ENCODE results near the gene MCTP2.
"Not testable (repeated sequence)": the region's sequence is repeated elsewhere in the genome, so short reads cannot be mapped to it uniquely, and the experiment has no call there.

Gene MCTP2

DNA sequence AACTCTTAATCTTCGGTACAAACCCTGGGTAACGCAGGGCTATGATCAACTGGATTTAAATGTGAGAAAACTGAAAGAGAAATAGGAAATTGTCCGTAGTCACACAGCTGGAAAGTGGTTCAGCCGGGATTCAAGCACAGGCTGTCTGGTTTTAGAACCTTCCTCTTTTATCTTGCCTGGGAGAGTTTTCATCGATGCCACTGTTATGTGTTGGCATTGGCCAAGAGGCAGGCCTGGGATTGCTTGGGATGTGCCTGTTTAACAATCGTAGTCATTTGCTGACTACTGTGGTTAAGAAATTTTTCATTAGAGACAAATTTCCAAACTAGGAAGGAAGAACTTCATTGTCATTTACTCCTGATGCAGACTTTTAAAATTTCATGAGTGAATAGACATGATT is 4.3 kb downstream of the MCTP2 start:
- DNase-seq, result no peak

DNA sequence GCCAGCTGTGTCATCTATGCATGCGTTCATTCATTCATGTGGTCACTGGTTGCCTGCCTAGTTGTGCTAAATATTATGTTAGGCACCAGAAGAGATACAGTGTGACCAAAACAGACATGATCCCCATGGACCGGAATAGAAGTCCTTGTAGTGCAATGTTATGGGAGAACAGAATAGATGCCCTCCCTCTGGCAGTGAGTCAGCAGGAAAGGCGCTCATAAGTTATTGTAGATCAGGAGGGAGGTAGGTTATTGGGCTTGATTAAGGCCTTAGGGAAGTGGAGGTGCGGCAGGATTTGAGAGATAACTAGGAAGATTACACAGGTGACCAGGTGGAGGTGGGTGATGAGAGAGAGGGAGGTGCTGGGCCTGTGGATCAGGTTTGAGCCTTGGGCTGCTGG is 5.2 kb downstream of the MCTP2 start:
- DNase-seq, result no peak

DNA sequence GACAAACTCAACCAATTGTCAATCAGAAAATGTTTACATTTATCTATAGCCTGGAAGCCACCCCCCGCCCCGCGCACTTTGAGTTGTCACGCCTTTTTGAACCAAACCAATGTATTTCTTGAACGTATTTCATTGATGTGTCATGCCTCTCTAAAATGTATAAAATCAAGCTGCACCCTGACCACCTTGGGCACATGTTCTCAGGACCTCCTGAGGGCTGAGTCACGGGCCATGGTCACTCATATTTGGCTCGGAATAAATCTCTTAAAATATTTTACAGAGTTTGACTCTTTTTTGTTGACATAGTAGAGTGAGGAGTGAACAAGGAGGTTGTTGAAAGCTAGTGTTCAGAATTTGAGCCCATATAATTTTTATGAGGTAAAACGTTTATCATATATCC is 6.5 kb downstream of the MCTP2 start:
- no peak for DNase-seq

DNA sequence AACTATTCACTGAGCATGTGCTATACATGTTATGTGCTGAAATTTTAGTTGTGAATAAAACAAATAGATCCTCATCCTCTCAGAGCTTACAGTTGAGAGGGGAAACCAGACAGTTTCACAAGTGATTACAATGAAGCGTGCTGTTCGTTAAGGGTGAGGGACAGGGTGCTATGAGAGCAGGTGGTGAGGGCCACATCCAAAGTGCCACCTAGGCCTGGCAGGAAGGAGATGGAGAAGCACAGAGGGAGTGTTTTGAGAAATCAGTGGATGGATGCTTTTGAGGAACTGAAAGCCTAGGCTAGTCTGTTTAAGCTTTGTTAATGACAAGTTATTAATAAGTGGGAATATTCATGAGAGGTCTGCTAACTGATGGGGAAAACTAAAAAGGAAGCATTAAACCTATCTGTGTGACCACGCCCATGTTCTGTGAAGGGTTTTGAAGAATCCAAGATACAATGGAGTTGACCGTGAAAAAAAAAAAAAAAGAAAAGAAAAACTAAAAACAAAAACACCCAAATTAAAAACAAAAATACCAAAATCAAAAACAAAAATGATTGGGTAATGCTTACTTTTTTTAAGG is 7.3 kb downstream of the MCTP2 start:
- no peak for DNase-seq

DNA sequence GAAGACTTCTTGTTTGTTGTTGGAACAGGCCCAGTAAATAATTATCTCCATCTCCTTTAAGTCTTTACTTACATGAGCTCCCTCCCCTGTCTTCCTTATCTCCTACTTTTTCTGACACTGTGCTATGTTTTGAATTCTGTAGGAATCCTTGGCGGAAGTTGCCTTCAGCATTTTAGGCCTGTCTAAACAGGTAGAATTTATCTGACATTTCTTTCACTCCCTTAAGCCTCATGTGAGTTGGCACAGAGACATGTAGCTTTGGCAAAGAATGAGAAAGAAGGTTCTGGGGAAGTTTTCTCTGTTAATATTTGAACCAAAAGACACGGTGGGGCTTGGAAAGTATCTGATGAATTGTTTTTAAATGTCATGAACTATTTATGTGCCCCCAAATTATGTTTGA is 8.1 kb downstream of the MCTP2 start:
- no peak for DNase-seq

DNA sequence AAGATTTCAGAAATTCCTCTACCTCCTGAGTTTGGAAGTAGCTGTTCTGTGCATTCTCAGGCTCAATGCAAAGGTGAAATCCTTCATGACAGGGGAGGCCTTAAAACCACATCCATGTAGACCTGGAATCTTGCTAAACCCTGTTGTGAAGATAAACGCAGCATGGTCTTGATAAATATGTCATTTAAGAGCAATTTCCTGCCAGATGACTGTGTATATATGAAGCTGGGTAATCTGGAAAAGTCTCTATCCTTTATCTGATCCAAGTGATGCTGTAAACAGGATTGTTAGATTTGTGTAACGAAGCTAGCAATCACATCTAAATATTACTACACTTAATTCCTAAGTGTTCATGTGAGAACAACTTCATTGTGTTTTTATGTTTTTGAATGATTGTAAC is 9.1 kb downstream of the MCTP2 start:
- DNase-seq, result no peak

DNA sequence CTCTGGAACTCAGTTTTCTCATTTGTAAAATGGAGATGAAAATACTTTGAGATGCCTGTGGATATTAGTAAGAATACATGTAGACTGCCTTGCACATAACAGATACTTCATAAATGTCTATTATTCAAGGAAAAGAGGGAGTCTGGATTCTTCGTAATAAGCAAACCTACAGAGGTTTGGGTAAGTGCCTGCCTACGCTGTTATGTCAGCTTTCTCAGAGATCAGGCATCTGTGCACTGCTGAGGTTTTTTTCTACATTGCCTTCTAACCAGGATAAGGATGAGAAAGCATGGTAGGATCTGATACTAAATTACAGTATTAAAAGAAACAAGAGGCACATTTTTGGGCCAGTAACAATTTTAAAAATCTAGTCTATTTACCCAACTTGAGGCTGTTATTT is 10.9 kb downstream of the MCTP2 start:
- no peak for DNase-seq

DNA sequence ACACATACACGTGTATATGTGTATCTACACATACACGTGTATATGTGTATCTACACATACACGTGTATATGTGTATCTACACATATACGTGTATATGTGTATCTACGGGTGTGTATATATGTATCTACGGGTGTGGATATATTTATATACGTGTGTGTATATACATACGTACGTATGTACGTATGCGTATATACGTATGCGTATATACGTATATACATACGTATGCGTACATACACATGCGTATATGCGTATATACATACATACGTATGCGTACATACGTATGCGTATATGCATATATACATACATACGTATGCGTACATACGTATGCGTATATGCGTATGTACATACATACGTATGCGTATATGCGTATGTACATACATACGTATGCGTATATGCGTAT is 11.6 kb downstream of the MCTP2 start:
- not testable (repeated sequence) for DNase-seq

DNA sequence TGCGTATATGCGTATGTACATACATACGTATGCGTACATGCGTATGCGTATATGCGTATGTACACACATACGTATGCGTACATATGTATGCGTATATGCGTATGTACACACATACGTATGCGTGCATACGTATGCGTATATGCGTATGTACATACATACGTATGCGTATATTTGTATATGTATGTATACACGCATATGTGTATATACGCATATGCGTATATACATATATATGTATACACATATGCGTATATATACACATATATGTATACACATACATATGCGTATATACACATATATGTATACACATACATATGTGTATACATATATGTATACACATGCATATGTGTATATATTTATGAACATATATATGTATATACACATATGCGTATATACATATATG is 12.1 kb downstream of the MCTP2 start:
- DNase-seq, result no peak

DNA sequence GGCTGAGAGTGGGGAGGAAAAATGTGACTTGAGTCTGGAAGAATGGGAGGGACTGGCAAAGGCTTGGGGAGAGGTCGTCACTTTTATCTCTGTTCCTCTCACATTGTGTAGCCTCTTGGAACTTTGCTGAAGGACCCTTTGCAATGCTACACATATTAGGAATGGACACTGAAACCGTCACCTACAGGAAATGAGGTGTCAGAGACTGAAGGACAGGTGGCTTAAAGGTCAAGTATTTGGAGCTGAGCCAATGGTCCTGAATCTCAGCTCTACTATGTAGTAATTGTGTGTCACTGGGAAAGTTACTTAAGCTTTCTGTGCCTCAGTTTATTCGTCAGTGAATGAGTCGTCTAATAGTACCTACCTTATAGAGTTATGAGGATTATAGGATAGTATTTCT is 14.7 kb downstream of the MCTP2 start:
- DNase-seq, result no peak

DNA sequence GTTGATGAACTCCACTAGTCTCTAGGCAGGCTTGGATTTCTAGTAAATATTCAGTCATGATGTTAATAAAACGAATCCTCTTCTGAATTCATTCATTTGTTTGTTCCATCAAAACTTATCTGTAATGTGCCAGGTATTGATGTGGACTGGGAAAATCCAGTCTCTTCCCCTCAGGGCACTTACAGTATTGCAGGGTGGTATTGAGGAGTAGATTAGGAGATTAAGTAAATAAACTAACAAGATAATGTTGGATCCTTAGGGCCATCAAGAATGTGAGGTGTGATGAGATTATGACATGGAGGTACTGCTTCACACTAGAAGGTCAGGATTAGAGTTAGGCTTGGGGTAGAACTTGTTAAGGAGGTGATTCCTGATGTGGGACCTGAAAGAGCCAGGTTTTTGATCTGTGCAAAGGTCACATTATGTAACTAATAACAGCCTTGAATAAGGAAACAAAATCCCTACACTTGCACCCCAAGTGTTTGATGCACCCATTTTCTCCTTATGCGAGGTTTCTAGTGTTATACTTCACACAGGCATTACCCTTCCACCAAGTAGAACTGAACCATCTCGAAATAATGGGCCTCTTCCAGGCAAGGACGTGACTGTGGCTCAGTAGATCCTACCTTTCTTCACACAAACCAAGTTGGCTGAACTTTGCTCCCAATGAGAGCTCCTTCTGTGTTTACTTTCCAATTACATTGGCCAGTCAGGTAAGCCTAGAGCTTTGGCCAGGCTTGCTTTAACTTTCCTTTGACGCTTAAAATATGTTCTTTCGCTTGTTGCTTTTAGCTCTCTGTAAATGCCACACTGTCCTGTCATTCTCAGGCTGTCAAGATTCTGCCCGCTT is 16.7 kb downstream of the MCTP2 start:
- DNase-seq, result no peak

DNA sequence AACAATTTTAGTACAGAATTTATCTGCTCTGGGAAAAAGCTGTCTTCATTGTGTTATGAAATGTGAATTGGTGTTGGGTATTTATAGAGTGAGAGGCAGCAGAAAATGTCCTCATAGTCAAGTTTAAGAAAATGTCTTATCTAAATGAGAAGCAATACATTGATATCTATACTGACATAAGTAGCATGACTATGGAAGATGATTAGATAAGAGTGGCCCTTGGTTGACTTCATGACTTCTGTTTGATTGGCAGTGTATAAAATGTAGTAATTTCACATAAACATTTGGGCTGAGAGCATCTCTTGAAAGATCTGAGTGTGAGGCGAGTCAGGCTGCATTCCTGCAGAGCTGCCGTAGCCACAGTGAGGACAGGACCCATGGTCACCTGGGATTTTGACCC is 19.4 kb downstream of the MCTP2 start:
- no peak for DNase-seq

DNA sequence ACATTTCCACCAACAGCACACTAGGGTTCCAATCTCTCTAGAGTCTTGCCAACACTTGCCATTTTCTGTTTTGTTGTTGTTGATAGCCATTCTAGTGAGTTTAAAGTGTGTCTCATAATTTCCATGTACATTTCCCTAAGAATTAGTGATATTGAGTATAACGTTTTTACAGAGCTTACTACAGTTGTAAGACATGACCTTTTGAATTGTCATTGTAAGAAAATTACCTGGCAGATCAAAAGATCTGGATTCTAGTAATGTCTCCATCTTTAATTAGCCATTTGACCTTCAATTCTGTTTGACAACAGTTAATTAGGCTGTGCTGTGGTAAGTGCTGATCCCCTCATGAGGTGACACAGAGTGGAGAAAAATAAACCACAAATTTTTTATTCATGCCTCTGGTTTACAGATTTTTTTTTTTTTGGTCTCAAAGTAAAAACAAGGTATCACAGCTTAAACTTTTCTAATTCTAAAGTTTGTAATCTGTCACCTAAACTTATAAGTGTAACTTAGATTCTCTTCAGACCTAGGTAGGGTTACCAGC is 20.9 kb downstream of the MCTP2 start:
- no peak for DNase-seq

DNA sequence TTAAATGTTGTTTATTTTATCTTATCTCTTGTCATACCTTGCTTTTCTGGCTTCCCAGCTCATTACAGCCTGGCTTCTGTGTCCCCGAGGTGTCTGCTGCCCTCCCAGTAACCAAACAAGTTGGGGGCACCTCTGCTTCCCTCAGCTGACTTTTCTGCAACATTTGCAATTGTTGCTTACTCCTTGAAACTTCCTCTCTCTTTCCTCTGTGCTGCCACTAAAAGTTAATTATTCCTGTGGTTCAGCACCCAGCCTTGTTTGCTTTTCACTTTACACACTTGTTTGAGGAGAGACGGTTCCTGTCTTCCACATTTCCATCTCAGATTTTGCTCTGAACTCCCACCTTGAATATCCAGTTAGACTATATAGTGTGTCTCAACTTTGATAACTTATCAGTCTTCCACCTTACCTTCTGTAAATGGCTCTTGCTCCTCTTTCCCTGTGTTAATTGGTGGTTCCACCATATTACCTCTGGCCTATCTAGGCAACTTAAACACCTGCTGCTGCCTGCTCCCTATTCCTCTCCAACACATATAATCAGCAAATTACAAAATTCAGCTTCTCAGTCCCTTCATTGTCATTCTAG is 21.6 kb downstream of the MCTP2 start:
- no peak for DNase-seq

DNA sequence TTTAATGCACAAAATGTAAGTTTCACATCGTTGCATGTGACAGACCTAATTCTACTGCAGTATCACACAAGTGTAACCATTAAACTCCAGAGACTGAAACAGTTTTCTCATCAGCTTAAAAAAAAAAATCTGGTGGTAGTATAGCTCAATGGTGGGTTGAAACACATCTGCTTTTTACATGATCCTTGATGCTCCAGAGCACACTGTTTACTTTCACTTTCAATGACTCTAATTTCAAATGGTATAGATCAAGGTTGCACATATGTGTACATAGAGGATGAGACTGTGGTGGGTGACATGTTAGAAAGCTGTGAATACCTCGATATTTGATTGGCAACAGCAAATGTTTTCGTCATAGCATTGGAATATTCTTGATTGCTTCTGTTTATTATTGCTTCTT is 22.4 kb downstream of the MCTP2 start:
- no peak for DNase-seq

DNA sequence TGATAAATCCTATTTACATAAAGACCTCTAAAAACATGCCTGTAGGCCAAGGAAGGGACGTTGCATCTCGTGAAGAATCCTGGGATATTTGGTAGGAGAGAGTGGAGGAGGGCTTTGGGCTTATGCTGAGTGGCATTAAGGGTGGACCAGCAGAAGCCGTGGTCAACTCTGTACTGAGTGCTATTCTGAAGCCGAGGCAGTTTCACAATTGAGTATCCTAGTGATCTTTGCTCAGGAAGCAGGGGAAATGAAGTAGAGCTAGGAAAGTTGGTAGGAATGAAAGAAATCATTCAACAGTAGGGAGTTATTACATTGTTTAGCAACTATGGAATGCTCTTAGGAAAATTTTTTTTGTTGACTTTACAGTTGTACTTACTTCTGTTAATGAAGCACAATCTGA is 24.2 kb downstream of the MCTP2 start:
- DNase-seq, result no peak

DNA sequence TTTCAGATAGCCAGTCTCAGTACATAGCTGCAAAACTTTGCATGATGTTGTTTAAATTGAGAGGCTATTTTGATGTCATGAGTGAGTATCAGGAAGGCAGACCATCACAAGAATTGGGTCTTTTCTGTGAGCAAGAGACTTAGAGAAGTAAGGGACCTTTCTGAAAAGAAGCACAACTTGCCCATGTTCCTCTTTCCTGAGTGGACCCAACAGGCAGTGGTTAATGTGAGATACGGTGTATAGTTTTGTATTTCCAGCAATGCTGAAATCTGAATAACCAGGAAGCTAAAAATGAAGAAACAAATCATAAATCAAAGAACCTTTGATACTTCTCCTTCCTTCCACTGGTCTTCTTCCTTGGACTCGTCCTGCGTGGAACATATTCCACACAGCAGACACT is 25.1 kb downstream of the MCTP2 start:
- no peak for DNase-seq

DNA sequence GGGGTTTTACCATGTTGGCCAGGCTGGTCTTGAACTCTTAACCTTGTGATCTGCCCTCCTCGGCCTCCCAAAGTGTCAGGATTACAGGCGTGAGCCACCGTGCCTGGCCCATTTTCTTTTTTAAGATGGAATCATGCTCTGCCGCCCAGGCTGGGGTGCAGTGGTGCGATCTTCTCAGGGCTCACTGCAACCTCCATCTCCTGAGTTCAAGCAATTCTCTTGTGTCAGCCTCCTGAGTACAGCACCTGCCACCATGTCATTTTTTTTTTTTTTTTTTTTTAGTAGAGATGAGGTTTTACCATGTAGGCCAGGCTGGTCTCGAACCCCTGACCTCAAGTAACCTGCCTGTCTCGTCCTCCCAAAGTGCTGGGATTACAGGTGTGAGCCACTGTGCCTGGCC is 26.4 kb downstream of the MCTP2 start:
- not testable (repeated sequence) for DNase-seq

DNA sequence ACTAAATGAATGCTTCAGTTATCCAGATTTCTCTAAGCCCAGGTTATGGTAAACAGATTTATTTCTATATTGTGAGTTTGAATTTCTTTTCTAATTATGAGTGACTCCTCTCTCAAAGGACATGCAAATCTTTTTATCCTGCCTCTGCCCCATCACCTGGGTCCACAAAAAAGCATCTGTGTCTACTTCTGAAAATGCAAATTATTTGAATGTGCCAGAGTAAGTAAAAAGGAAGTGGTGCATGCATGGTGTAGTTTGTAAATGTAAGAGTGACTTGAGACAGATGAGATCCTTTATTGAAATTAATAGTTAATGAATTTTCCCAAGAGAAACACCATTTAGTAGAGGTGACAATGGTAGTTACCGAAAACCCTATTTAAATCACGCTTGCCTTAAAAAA is 26.9 kb downstream of the MCTP2 start:
- no peak for DNase-seq

DNA sequence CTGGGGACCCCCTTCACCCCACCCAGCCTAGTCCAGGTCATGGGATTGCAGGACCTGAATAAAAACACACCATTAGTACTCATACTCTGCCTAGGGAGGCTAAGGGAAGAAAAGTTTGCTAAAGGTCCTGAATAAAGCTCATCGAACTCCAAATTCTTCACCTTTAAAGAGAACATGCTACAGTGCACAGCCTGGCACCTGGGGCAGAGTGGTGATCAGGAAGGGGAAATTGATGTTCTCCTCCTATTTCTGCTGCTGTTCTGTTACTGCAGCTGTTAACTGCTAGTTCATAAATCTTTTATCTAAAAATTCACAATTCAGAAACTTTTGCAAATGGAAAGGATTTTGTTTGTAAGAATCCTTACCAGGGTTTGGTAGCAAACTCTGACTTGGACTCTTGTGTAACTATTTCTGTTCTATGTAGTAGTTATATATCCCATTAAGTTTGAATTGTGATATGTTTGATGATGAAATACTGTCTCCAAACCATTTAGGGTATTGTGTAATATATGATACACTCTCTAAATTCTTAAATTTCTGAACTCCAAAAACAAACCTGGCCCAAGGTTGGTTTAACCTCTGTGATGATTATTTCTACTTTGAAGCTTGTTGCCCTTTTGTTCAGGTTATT is 27.9 kb downstream of the MCTP2 start:
- DNase-seq, result no peak

DNA sequence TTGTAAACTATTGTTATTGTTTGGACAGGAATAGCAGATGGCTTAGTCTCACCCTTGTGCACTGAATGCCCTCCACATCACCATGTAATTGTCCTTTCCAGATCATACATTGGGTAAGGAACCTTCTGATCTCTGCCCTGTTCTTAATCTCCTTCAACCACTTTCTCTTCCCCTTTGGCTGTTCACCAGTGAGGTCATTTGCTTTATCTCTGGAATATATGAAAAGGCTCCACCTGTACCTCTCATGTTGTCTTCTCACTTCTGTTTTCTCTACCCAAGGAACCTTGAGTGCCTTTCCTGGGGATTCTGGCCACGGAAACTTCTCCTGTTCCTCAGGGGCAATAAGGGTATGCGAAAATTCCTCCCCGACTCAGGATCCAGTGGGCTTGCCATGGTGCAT is 28.5 kb downstream of the MCTP2 start:
- DNase-seq, result no peak

DNA sequence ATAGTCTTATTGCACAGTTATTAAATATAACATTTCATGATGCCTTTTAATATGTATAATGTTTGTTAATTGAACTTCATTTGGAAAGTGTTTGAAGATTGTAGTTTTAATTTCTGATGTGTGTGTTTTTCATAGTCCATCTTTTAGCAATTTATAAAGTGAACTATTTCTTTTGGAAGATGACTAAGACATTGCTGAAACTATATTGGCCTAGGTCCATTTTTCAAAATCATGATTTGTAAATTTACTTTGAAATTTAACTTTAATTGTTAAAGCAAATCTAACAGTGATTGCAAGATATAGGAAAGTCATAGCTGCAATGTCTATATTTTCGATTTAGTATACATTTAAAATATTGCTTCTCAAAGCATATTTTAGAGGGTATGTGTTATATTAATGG is 30.8 kb downstream of the MCTP2 start:
- DNase-seq, result no peak

DNA sequence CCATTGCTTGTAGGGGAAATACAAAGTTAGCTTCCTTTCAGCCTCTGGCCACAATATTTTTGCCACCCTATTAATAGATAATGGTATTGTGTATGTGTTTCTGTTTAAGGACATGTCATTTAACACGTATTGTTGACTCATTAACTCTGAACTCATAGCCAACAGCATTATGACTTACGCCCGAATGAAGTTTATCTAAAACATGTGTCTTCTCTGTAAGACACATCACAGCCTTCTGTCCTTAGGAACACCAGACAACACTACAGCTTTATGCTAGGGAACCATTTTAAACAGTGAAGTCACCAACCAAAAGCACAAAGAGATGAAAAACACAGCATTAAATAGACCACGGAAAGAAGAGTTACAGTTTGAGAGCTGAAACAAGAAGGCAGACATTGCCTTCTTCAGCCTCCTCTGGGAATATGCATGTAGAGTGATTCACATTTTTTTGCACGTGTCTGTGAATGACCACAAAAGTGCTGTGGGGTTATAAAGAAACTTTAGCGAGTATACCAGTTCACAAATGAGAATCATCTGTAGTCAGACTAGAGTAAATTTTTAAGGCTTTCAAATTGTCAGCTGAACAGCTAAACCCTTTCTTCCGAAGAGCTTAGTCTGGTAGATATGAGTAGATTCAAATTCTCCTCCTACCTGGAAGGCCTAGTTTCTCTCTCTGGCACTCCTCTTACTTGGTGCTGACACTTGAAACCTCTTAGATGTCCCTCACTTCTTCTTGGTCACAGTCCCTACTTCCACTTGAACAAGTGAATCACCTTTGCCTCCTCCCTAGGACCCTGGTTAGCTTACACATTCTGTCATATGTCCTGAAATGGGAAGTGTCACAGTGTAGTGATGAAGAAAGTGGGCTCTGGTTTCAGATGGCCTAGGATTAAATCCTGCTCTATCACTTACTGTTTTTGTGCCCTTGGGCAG is 32.2 kb downstream of the MCTP2 start:
- DNase-seq, result no peak

Data from NCI-H1092 treated with DMSO at 0.1 percent for 48 hours (cell line).